Mesangial cell (primary cell): ENCODE data around the gene ACOX3. TPM values are rescaled to one million over a fixed set of nuclear protein-coding genes. Genes with fewer than 3 reads are reported as not detected.

Source experiments
- total RNA-seq: library from RNA; depleted of rRNA; stranded (reverse); fragments of >200 nt; gene quantifications from 2 replicates; pipeline ENCODE4 v1.2.3, GENCODE V29; 2015

Gene ACOX3
- total RNA-seq, result 20.9 and 29.0 TPM in 2 replicates

DNA sequence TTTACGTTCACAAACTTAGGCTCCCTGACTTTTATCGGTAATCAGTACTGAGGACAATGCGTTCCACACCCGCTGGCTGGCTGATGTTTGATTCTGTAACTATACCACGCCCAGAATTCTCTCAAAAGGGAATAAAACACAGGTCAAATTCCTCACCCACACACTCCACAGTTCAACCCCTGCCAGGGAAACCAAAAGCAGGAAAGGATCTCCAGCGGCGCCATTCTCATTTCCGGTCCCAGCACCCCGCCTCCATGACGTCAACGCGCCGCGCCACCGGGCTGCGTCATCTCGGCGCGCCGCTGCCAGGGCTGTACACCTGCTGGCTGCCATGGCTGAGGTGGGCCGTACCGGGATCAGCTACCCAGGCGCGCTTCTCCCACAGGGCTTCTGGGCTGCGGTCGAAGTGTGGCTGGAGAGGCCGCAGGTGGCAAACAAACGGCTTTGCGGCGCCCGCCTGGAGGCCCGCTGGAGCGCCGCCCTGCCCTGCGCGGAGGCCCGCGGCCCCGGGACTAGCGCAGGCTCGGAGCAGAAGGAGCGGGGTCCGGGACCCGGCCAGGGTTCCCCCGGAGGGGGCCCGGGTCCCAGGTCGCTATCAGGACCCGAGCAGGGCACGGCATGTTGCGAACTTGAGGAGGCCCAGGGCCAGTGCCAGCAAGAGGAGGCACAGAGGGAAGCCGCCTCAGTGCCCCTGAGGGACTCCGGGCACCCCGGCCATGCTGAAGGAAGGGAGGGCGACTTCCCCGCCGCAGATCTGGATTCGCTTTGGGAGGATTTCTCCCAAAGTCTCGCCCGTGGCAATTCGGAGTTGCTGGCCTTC, at the start of gene ACOX3, which contains the start of gene TRMT44:
Gene ACOX3, minus strand, starts transcription at position 232 of the 820 bp plus-strand sequence. CDS start 24,202 bp downstream, outside the sequence.
Gene TRMT44, plus strand, starts transcription at position 286 of the 820 bp plus-strand sequence. Its CDS starts 46 bp downstream, at position 332.

Other genes with a start within 250 kb of the ACOX3 start
- gene SH3TC1, start 241.4 kb downstream of the ACOX3 start, total RNA-seq, result 12.4 and 22.2 TPM in 2 replicates
- 2.1 and 3.8 TPM in 2 replicates for gene HTRA3, start 171.0 kb downstream of the ACOX3 start, total RNA-seq
- gene TRMT44, start 54 bp upstream of the ACOX3 start, total RNA-seq, result 12.7 and 17.5 TPM in 2 replicates
- gene GPR78, start 139.7 kb upstream of the ACOX3 start, total RNA-seq, result not detected in 2 replicates
- gene CPZ, start 152.0 kb upstream of the ACOX3 start, total RNA-seq, result 0.49 and 1.6 TPM in 2 replicates